ENCODE measurements around the gene PLA2G6.

The PLA2G6 gene

GRCh38 chr22:38073150-38074130 is 108.2 kb downstream of the PLA2G6 start:
- no peak for DNase-seq (ENCODE audit: low read depth in 2 of 3, low spot score in 1 of 3)

- DNase-seq (ENCODE audit: low read depth in 2 of 3, low spot score in 1 of 3): no peak
These were observed 109.1 kb downstream of the PLA2G6 start for GRCh38 chr22:38072322-38073149.

GRCh38 chr22:38071421-38072321 is 110.0 kb downstream of the PLA2G6 start:
- no peak for DNase-seq (ENCODE audit: low read depth in 2 of 3, low spot score in 1 of 3)

GRCh38 chr22:38070250-38070921 is 111.2 kb downstream of the PLA2G6 start:
- DNase-seq (ENCODE audit: low read depth in 2 of 3, low spot score in 1 of 3): no peak

GRCh38 chr22:38069372-38070249 is 112.0 kb downstream of the PLA2G6 start:
- DNase-seq (ENCODE audit: low read depth in 2 of 3, low spot score in 1 of 3): no peak

- DNase-seq (ENCODE audit: low read depth in 2 of 3, low spot score in 1 of 3): no peak
These were observed 112.8 kb downstream of the PLA2G6 start for GRCh38 chr22:38068641-38069371.

GRCh38 chr22:38067761-38068360 is 113.8 kb downstream of the PLA2G6 start:
- no peak for DNase-seq (ENCODE audit: low read depth in 2 of 3, low spot score in 1 of 3)

GRCh38 chr22:38067028-38067415 is 114.6 kb downstream of the PLA2G6 start:
- DNase-seq (ENCODE audit: low read depth in 2 of 3, low spot score in 1 of 3): no peak

- no peak for DNase-seq (ENCODE audit: low read depth in 2 of 3, low spot score in 1 of 3)
These were observed 115.1 kb downstream of the PLA2G6 start for GRCh38 chr22:38066381-38067027.

- DNase-seq (ENCODE audit: low read depth in 2 of 3, low spot score in 1 of 3): no peak
These were observed 116.1 kb downstream of the PLA2G6 start for GRCh38 chr22:38065539-38065938.

- DNase-seq (ENCODE audit: low read depth in 2 of 3, low spot score in 1 of 3): no peak
These were observed 118.8 kb downstream of the PLA2G6 start for GRCh38 chr22:38062791-38063190.
